ENCODE measurements around the gene SINHCAF.

DNA sequence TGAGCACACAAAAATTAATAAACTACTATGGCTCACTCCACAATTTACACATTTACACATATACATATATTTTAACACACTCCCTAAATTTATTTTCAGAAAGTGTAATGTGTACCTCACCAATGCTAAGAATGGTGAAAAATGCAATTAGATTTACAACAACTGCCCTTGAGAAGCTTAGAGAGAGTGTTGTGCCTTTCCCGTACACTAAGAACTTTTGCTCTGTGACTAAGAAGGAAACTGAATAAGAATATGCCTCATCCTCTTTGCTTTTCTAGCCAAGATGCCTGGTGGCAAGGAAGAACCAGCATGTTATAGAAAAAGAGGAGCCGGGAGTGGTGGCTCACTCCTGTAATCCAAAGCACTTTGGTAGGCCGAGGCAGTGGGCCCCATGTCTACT lies 62.3 kb downstream of the SINHCAF start:
- TF ChIP-seq, protein P1, sequence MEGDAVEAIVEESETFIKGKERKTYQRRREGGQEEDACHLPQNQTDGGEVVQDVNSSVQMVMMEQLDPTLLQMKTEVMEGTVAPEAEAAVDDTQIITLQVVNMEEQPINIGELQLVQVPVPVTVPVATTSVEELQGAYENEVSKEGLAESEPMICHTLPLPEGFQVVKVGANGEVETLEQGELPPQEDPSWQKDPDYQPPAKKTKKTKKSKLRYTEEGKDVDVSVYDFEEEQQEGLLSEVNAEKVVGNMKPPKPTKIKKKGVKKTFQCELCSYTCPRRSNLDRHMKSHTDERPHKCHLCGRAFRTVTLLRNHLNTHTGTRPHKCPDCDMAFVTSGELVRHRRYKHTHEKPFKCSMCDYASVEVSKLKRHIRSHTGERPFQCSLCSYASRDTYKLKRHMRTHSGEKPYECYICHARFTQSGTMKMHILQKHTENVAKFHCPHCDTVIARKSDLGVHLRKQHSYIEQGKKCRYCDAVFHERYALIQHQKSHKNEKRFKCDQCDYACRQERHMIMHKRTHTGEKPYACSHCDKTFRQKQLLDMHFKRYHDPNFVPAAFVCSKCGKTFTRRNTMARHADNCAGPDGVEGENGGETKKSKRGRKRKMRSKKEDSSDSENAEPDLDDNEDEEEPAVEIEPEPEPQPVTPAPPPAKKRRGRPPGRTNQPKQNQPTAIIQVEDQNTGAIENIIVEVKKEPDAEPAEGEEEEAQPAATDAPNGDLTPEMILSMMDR (IDR thresholded peaks at IDR 0.05) = no peak
- no peak for TF ChIP-seq POLR2A (IDR thresholded peaks at IDR 0.05)
- no peak for TF ChIP-seq POLR2AphosphoS5 (IDR thresholded peaks at IDR 0.05)

Data from breast epithelium (tissue), 3 donors.